HG02840 (cell line): Measurements from ENCODE around the gene TEX13B.
"Not testable (repeated sequence)": the region's sequence is repeated elsewhere in the genome, so short reads cannot be mapped to it uniquely, and the experiment has no call there.

ENCODE experiments used
- ATAC-seq: cut with Tn5 transposase; IDR thresholded peaks from one replicate; pipeline ENCODE4 v1.9.1; 2021; ENCODE audit warnings: mild to moderate bottlenecking, moderate library complexity, moderate number of reproducible peaks; ENCODE audit not compliant: unreplicated experiment, low FRiP score

TEX13B gene, protein sequence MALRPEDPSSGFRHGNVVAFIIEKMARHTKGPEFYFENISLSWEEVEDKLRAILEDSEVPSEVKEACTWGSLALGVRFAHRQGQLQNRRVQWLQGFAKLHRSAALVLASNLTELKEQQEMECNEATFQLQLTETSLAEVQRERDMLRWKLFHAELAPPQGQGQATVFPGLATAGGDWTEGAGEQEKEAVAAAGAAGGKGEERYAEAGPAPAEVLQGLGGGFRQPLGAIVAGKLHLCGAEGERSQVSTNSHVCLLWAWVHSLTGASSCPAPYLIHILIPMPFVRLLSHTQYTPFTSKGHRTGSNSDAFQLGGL

DNA sequence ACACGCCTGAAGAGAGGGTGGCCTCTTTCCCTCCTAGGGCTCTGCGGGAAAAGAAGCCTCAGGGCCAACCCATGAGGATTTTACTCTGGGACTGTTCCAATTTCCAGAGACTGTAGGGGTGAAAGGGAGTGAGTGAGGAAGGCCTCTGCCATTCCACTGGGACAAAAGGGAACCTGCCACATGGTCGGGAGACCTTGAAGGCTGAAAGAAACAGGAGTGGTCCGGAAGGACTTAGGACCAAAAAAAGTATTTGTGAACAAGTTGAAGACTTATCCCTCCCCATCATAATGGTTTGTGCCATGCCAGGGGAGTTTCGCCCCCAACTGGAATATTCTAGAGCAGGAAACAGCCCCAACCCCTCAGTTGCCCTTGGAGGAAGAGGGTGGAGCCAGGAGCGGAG, at the start of gene TEX13B:
Gene TEX13B, minus strand, starts transcription at position 15 of the 400 bp plus-strand sequence. CDS start 243 bp downstream, outside the sequence.
- no peak for ATAC-seq

DNA sequence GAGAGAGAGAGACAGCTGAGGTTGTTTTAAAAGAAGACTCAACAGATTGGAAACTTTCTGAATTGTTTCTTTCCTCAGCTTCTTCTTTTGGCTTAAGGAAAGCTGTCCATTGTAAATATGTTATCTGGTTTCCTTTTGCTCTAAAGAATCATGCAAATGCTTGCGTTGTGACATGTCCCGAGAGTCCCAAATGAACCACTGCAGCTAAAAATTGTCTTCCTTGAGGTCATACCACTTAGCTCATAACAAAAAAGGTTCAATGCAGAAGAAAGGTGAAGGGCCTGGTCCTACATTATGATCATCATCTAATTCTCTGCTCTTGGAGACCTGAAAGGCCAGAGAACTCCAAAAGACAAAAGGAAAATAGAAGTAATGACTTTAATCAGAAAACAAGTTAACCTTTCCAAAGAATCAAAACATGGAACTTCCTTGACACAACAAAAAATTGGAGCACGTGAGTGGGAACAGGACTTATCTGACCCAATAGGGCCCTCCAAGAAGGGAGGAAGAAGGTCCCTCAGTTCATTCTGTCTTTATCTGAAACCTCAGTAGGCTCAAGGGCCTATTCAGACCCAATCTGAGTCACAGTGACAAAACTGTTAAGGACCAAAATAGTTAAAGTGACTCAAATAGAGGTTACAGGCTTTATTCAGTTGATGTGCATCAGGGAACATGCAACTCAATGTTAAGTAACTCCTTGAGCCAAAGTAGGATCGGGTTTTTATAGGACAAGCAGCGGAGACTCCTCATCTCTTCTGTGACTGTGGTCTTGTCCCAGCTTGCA, 48.0 kb upstream of the TEX13B start:
- ATAC-seq, result no peak

DNA sequence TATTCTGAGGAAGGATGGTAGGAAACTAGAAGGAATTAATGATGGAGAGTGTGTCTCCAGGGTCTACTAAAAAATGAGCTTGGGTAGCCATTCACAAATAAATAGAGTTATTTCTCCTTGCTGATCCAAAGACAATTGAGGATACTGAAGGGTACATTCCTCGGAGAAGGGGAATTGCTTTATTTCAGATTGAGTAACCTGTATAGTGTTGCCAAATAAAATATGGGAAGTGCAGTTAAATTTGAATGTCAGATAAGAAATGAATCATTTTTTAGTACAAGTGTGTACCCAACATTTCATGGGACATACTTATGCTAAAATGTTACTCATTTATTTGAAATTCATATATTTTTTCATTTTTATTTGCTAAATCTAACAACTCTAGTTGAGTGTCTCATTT, 46.7 kb upstream of the TEX13B start:
- no peak for ATAC-seq

DNA sequence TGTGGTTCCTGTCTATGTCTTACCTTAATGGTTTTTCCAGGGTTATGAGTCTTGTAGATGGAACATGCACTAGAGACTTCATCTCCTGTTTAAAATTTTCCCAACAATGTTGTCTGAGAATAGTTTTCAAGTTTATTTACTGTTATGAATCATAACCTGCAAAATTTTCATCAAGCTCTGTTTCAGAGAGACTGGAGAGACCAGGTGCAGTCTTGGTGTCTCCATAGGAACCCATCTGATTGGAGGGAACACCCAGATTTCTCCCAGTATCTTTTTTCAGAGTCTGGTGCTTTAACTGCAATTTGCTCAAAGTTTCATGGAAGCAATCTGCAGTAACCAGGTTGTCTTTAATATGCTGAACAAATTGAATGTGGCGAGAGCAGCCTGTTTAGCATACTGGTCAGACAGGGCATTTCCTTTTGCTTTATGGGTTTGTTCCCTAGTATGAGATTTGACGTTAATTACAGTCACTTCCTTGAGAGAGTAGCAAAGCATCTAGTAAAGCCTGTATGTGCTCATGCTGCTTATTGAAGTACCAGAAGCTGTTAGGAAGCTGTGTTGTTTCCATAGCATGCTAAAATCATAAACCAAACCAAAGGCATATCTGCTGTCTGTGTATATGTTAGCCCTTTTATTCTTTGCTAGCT, 43.9 kb upstream of the TEX13B start:
- ATAC-seq, result no peak

DNA sequence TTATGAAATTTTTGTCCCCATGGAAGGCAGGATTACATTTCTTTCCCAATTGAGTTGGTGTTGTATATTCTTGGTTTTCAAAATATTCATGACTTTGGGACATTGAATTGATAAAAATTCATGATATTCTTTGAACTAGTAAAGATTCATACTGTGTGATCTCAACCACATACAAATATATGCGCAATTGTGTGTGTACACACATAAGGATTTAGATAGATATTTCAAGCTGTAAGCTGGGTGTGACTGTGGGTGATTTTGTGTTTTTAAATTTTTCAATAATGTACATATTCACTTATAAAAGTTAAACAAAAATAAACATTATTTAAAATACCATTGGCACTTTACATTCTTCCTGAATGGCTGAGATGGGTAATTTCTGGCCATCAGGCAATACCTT, 43.2 kb upstream of the TEX13B start:
- ATAC-seq, result no peak

DNA sequence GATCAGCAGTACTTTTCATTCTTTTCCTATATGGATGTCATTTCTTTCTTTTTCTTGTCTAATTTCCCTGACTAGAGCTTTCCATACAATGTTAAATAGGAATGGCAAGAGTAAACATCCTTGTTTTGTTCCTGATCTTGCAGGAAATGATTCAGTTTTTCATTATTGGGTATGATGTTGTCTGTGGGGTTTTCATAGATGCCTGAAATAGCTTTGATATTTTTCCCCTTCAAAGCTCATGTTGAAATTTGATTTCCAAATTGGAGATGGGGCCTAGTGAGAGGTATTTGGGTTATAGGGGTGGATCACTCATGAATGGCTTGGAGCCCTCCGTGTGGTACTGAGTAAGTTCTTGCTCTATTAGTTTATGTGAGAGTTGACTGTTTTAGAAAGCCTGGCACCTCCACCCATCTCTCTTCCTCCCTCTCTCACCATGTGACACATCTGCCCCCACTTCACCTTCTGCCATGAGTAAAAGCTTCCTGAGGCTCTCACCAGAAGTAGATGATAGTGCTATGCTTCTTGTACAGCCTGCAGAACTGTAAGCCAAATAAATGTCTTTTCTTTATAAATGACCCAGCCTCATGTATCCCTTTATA, 40.4 kb upstream of the TEX13B start:
- no peak for ATAC-seq

DNA sequence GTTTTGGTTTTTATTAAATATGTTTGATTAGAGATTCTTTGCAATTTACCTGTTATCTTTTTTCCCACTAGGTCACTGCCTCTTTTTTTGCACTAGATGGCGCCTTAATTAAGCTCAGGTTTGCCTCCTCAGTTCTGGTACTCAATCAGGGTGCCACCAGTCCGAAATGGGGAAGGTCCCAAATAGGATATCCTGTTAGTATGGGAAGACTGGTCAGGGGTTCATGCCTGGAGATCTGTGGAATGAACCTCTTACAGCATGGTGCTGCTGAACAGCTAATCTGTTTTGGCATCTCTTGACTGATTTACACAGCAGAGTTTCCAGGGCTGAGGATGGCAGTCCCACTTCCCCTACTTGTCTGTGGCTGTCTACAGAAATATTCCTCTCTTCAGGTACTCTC, 38.5 kb upstream of the TEX13B start:
- no peak for ATAC-seq

DNA sequence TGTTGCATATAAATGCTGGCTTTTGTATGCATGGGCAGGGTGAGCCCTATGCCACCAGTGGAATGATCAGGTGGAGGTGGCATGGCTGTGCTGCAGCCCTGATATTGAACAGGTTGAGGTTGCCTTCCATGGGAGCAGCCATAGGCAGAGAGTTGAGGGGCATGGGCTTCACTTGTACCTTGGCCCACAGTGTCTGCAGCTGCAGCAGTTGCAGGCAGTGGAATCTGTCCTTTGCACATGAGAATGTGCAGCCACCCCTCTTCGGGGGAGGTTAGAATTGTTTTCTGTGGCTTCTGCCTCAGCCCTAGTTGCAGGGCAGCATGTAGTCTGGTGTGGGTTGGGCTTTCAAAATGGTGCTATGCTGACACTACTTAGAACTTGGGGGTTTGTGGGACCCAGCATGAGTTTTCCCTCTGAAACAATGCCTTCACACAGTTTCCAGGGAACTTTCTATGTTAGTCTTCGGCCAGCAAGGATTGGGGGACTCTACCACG, 37.3 kb upstream of the TEX13B start:
- no peak for ATAC-seq

DNA sequence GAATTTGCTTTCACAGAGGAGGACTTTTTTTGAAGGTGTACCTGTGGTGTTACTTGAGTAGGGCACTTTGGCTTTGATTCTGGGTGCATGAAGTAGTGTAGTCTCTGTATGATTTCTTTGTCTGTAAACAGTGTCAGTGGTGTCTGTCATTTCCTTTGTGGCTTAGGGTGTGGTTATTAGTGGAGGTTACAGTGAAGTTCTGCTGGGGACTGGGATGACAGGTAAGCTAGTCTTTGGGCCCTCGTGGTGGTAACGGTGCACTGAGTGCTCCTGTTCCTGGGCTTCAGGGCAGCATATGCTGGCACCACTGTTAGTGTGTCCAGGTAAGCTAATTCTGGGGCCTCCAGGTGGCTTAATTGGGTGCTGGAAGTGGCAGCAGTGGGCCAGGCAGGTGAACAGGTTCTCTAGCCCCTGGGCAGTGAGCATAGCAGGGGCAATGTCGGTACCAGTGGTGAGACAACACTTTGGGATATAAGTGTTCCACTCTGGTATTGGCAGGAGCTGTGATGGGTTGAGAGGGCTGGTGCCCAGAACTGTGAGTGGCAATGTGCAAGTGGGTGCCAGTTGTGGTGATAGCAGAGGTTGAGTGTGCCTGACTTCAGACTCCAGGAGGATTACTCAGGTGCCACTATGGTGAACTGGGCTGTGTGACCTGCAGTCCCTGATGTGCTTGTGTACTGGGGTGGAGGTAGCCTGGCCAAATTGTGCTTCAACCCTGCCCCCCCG, 36.6 kb upstream of the TEX13B start:
- no peak for ATAC-seq

DNA sequence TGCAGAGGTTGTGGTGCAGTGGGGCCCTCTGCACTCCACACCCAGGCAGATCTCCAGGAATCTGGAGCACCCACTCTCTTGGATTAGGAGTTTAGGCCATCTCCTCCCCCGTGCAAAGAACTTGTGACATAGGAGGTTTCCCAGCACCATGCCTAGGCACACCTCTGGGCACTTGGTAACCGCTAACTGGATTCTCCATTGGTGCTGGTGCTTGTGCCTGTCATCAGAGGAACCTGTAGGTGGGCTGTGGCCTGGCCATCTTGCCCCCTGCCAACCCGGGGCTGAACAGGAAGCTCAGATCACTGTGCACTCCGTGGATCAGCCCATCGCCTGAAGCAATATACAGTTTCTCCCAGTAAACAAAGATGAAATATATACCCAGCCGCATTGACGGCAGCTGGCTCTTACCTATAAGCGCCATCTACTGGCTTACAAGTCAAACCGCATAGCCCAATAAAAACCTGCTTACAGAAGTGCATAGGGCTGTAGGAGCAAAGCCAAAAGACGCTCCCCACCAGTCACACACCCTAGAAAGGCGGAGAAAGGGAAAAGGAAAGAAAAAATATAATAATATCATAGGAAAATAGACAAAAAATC, 19.1 kb upstream of the TEX13B start:
- no peak for ATAC-seq

DNA sequence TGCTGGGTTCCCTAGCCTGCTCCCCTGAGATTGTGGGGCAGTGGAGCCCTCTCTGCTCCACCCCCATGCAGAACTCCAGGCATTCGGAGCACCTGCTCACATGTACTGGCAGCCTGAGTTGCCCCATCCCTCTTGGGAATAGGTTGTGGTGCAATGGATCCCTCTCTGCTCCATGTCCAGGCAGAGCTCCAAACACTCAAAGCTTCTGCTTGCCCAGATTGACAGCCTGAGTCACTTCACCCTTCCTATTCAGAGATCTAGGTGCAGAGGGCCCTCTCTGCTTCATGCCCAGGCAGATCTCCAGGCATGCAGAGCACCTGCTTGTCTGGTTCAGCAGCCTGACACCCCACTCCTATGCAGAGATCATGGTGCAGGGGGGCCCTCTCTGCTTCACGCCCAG, 18.6 kb upstream of the TEX13B start:
- no peak for ATAC-seq

DNA sequence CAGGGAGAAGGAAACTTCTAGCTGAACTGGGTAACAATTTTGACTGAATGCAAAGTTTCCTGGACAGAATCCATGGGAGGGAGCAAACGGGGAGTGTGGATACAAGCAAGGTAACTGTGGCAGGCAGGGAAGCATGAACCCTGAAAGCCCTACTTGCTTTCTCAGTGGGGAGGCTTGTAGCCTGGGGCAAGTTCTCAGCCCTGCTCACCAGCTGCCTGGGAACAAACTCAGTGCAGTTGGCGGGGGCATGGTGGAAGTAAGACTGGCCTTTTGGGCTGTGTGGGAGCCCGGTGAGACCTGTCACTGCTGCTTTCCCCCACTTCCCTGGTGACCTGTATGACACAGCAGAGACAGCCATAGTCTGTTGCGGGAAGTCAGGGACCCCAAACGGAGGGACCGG, 14.0 kb upstream of the TEX13B start:
- ATAC-seq, result no peak

DNA sequence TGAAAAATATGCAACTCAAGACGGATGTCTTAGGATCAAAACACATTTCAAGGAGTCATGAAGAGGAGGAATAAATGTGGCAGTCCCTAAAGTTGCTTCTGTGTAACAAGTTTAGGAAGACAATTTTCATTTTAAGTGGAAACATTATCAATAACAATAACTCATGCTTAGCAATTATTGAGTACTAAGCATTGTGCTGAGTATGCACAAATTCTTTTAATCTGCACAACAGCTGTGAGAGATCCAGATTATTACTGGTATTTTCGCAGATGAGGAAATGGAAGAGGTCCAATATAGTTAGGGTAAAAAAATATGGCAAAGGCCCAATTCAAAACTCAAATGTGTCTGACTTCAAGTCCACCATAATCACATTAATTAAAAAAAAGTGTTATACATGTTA, 2.9 kb upstream of the TEX13B start:
- ATAC-seq, result no peak

DNA sequence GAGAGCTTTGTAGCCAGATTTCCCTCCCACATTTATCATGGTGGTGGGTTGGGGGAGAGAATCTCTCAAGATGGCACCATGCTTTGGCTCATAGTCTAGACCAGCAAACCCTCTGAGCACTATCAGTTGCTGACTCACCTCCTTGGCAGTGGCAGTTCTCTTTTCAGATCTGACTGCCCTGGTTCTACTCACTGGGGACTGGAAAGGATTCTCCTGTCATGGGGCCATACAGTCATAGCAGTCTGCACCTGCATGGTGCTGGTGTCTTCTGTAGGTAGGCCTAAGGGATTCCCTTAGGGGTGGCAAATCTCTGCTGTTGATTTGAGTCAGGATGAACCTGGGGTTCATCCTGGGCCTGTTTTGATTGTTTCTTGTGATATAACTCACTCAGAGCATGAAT, 2.6 kb downstream of the TEX13B start:
- no peak for ATAC-seq

DNA sequence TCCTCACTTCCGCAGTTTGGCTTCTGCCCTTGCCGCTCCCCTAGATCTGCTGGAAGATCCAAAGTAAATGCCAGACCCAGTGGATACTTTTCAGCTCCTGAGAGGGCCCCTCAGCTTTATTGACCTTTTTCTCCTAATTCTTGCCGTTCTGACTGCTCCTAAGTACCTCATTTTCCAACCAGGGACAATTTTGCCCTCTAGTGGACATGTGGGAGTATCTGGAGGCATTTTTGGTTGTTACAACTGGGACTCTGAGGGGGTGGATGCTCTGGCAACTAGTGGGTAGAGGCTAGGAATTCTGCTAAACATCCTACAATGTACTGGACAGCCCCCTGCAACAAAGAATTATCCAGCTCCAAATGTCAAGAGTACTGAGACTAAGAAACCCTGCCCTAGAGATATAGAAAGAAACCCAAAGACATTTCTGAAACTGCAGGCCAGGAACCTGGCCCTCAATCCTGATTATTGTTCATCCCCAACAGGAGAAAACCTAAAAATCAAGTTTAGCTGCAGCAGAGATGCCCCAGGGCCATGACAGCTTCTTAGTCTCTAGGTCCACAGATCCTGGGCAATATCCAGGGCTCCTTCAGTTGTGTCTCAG, 3.4 kb downstream of the TEX13B start:
- ATAC-seq, result no peak

DNA sequence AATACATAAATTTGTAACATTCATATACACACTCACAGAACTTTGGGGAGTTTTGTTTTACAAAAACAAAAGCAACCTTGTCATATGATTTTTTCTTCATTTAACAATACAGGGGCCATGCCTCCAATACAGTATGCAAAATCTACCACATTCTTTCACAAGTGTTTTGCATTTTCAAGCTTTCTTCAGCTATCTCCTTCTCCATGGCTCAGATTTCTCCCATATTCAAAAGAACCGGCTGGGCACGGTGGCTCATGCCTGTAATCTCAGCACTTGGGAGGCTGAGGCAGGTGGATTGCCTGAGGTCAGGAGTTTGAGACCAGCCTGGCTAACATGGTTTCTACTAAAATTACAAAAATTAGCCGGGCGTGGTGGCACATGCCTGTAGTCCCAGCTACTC, 4.1 kb downstream of the TEX13B start:
- ATAC-seq, result no peak

DNA sequence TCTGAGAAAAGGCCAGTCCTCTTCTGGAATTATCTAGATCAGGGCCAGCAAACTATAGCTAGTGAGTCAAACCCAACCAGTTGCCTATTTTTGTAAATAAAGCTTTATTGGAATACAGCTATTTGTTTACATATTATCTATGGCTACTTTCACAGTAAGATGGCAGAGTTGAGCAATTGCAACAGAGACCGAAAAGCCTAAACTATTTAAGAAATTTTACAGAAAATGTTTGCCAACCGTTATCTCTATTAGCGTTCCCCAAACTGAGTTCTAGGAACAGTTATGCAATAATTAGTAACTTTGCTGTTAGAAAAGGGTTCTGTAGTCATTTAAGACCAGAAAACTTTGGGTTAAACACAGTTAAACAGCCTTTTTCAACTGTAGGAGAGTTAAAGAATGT, 10.5 kb downstream of the TEX13B start:
- no peak for ATAC-seq

DNA sequence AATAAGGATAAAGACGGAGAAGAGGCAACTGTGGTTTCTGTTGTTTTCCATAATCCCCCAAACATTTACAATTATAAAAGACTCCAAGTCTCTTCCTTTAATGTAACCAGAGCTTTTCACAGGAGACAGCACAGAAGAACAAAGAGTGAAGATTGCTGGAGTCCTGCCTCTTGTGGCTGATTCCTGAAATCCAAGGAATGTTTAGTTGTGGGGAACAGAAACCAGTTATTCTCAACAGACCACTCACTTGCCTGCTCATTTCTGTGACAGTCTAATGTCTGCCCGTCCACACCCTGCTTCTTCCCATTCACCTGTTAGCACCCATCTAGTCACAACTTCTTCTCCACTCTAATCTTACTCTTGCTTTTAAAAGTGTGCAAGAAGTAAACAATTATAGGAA, 12.1 kb downstream of the TEX13B start:
- no peak for ATAC-seq

DNA sequence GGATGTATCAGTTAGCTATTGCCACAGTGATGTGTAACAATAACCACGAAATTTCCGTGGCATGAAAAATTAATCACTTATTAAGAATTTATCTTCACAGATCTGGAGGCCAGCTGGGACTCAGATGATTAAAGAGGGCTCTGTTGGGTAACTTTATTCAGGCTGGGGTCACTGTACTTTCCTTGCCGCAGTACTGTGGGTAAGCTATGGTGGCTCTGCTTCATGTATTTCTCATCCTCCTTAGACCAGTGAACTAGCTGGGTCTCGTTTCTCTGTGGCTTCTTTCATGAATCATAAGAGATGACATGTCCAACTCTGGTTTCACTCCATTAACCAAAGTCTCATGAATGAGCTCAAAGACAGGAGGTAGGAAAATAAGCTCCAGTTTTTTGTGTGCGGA, 13.5 kb downstream of the TEX13B start:
- ATAC-seq, result no peak

DNA sequence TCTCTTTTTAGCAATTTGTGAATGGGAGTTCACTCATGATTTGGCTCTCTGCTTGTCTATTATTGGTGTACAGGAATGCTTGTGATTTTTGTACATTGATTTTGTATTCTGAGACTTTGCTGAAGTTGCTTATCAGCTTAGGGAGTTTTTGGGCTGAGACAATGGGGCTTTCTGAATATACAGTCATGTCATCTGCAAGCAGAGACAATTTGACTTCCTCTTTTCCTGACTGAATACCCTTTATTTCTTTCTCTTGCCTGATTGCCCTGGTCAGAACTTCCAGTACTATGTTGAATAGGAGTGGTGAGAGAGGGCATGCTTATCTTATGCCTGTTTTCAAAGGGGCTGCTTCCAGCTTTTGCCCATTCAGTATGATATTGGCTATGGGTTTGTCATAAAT, 26.8 kb downstream of the TEX13B start:
- ATAC-seq, result not testable (repeated sequence)
